ENCODE measurements around the gene EYA2.
"Not testable (repeated sequence)": the region's sequence is repeated elsewhere in the genome, so short reads cannot be mapped to it uniquely, and the experiment has no call there.

Gene EYA2

GRCh38 chr20:47198996-47199552 is 304.4 kb downstream of the EYA2 start:
- no peak for DNase-seq

GRCh38 chr20:47201074-47201730 is 306.6 kb downstream of the EYA2 start:
- DNase-seq, result no peak

- DNase-seq, result no peak
Measured at GRCh38 chr20:47202733-47203667, 308.4 kb downstream of the EYA2 start.

- no peak for DNase-seq
Measured at GRCh38 chr20:47204008-47204849, 309.6 kb downstream of the EYA2 start.

GRCh38 chr20:47204850-47205122 is 310.1 kb downstream of the EYA2 start:
- not testable (repeated sequence) for DNase-seq

GRCh38 chr20:47205577-47206123 is 311.0 kb downstream of the EYA2 start:
- DNase-seq, result peak in 20 of 51 donors; percentile 3 to 68 (median 20)

GRCh38 chr20:47206552-47206951 is 311.9 kb downstream of the EYA2 start:
- not testable (repeated sequence) for DNase-seq

GRCh38 chr20:47206962-47207641 is 312.5 kb downstream of the EYA2 start:
- DNase-seq, result no peak

GRCh38 chr20:47208534-47209174 is 314.0 kb downstream of the EYA2 start:
- DNase-seq, result no peak

GRCh38 chr20:47209982-47210381 is 315.3 kb downstream of the EYA2 start:
- DNase-seq, result no peak

GRCh38 chr20:47210470-47210869 is 315.8 kb downstream of the EYA2 start:
- no peak for DNase-seq

- no peak for DNase-seq
Measured at GRCh38 chr20:47211036-47211435, 316.4 kb downstream of the EYA2 start.

- no peak for DNase-seq
Measured at GRCh38 chr20:47212606-47213207, 318.1 kb downstream of the EYA2 start.

- no peak for DNase-seq
Measured at GRCh38 chr20:47213966-47214365, 319.3 kb downstream of the EYA2 start.

- no peak for DNase-seq
Measured at GRCh38 chr20:47215653-47216397, 321.2 kb downstream of the EYA2 start.

GRCh38 chr20:47216819-47217410 is 322.3 kb downstream of the EYA2 start:
- DNase-seq, result peak in 2 of 51 donors; percentile 12 to 22

- DNase-seq, result no peak
Measured at GRCh38 chr20:47217482-47218446, 323.1 kb downstream of the EYA2 start.
